Mononuclear cell (primary cell): ENCODE data around the gene KCNJ10. TPM values are rescaled to one million over a fixed set of nuclear protein-coding genes. Genes with fewer than 3 reads are reported as not detected.
"Not testable (repeated sequence)": the region's sequence is repeated elsewhere in the genome, so short reads cannot be mapped to it uniquely, and the experiment has no call there.

Source experiments
- H3K27me3 ChIP-seq: 2 replicates; pipeline ENCODE4 v1.6.0; 2011; ENCODE audit warnings: low read length, control low read depth; ENCODE audit not compliant: insufficient read depth
- H3K4me1 ChIP-seq: 2 replicates; pipeline ENCODE4 v1.5.1; 2011; ENCODE audit warnings: mild to moderate bottlenecking, low read length, control low read depth; ENCODE audit not compliant: insufficient read depth
- H3K4me3 ChIP-seq: 2 replicates; pipeline ENCODE4 v1.5.1; 2011; ENCODE audit warnings: mild to moderate bottlenecking, low read length, moderate library complexity
- H3K9me3 ChIP-seq: 2 replicates; pipeline ENCODE4 v1.5.1; 2011; ENCODE audit warnings: low read depth, mild to moderate bottlenecking, control low read depth, low read length
- total RNA-seq: library from RNA; depleted of rRNA; stranded (reverse); fragments of >200 nt; gene quantifications from one replicate; pipeline ENCODE4 v1.2.3, GENCODE V29; 2012

The KCNJ10 gene
- not detected for total RNA-seq

DNA sequence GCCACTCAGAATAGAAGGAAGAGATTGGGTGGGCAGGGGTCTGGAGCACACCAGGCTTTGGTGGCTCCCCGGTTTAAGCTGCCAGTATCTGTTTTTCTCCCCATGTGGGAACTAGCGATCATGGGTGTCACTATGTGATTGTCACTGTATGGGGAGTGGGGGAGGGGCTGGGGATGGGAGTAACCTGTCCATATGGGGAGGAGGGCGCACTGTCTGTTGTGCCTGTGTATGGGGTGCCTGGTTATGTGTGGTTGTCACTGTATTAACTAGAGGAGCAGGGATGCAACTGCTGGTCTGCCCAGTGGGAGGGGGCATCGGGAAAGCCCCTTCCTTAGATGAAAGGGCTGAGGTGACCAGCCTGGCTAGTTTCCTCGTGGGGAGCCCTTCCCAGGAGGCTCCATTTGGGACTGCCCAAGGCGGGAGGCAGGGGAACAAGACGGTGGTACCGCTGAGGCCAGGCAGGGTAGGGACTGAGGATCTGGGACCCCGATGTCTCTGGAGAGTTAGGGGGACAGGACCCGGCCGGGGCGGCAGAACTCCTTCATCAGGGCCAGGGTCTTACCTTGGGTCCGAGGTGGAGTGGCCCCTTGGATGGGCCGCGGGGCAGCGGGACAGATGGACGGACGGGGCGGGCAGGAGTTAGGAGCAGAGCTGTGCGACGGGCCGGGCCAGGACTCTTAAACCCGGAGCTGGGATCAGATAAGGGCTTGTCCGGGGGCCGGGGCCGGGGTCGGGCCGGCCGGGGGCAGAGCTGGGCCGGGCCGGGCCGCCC is at the start of gene KCNJ10:
TSS of gene KCNJ10 (minus strand) at position 701 of the 772 bp plus-strand sequence. CDS start 27,628 bp downstream, outside the sequence.
- Histone ChIP-seq H3K27me3 (peaks cover 29% of the 10 kb centered on the region), H3K9me3 (no peaks in the 10 kb centered on the region), H3K4me3 (peak within 1 kb of the TSS; percentile 39), H3K4me1 (peaks cover 10% of the 10 kb centered on the region)

DNA sequence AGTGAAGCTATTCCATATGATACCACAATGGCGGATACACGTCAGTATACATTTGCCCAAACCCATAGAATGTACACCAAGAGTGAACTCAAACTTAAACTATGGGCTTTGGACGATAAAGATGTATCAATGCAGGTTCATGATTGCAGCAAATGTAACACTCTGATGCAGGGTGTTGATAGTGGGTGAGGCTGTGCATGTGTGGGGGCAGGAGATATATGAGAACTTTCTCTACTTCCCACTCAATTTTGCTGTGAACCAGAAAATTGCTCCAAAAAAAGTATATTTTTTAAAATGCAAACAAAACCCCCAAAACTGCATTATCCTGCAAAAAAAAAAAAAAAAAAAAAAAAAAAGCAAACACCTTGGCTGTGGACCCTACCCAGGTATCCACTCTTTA is 49.0 kb upstream of the KCNJ10 start:
- Histone ChIP-seq H3K4me1 (peaks cover 4% of the 10 kb centered on the region), H3K9me3 (no peaks in the 10 kb centered on the region), H3K4me3 (no peak overlapping the region), H3K27me3 (no peaks in the 10 kb centered on the region)

DNA sequence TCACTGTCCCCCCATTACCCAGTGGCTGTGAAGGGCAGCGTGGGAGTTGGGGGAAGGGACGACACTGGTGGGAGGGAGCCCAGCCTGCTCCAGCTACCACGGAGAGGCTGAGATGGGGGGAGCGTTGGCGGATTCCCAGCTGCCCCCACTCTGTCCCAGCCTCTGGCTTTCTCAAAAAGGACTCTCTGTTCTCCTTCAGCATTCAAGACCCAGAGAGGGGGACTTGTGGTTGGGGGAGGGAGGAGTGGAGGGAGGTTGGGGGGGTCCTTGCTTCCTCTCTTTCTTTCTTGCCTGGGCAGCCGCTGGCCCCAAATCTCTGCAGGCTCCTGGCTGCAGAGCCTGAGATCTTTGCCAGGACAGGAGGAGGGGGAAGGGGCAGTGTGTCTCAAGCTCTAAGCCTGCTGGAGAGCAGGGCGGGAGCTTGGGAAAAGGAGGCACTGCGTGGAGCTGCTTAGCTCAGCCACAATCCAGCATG is 47.8 kb upstream of the KCNJ10 start:
- no peak overlapping the region for H3K4me3 ChIP-seq
- no peaks in the 10 kb centered on the region for H3K27me3 ChIP-seq
- H3K9me3 ChIP-seq, result no peaks in the 10 kb centered on the region
- peaks cover 4% of the 10 kb centered on the region for H3K4me1 ChIP-seq

DNA sequence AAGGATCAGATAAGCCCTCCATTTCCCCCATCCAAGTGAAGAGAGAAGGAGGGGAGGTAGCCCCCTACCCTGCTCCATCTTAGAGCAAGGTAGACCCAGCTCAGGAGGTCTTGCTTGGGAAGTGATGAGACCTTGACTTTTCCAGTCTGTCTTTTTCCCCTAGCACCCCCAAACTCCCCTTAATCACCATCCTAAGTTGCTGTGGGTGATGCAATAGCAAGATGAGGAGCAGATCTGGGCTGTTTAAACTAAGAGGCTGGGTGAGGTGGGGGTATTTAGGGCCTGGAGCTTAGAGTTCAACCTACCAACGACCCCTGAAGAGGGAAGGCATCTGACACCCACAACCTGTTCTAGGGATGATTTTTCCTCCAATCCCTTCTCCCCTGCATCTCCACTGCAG is 47.3 kb upstream of the KCNJ10 start:
- H3K4me1 ChIP-seq, result peaks cover 4% of the 10 kb centered on the region
- no peak overlapping the region for H3K4me3 ChIP-seq
- no peaks in the 10 kb centered on the region for H3K9me3 ChIP-seq
- H3K27me3 ChIP-seq, result no peaks in the 10 kb centered on the region

DNA sequence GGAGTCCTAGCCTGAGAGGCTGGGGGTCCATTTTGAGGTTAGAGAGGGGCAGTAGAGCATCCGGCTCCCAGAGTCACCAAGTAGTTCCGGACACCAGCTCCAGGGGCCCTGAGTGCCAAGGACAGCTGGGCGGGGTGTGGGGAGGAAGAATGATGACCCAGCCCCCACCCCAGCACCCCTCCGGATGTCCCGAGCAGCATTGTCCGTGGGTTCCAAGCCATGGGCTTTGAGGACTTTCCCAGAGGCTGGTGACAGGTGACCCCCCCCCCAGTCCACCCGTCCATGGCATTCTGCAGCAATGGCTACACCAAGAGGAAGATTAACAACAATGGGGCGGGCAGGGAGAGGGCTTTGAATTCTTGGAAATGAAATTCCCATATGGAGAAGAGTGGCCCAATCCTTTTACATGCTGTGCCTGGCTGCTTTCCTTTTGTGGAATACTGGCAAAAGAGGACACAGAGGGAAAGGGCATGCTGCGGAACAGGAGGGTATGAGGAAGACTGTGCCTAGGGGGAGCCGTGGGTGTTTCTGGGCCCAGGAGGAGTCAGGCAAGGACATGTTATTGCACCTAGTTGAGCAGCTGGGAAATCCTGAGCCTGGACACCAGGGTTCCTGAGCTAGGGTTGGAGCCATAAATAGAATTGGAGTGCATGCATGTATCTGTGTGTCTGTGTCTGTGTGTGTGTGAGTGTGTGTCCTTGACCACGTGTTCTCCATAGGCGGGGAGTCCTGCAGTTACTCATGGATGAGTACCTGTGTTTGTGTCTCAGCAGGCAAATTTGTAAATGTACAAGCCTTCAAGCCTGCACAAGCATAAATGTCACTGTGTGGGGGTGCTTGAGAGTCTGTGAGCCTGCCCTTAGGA is 46.6 kb upstream of the KCNJ10 start:
- no peak overlapping the region for H3K4me3 ChIP-seq
- H3K27me3 ChIP-seq, result no peaks in the 10 kb centered on the region
- H3K4me1 ChIP-seq, result peaks cover 4% of the 10 kb centered on the region
- H3K9me3 ChIP-seq, result no peaks in the 10 kb centered on the region

DNA sequence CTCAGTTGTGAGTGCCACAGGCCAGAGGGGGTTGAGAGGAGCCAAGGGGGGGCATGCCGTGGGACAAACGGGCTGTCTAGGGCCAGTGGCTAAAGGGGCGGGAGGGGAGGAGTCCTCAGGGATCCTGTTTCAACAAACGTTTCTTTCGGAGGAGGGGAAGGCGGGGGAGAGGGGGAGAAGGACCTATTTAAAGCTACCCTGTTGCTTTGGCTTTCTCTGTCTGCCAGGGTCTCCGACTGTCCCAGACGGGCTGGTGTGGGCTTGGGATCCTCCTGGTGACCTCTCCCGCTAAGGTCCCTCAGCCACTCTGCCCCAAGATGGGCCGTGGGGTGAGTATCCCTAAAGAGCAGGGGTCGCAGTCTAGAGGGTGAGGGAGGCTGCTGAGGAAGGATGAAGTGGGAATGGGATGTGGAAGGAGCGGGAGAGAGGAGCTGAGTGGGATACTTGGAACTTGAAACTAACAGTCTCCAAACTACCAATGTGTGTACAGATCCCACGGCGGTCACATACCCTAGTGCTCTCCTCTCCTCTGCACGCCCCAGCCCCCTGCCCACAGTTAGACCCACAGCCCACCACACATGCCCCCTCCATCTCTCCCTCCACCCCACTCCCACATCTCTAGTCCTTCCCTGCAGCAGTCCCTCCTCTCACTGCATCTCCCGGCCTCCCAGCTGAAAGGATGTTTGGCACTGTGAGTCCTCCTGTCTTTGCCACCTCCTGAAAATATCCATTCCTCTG is 45.8 kb upstream of the KCNJ10 start, which contains the start of gene ATP1A2:
TSS of gene ATP1A2 (plus strand) at position 215 of the 738 bp plus-strand sequence. CDS start at position 318, 103 bp downstream.
- H3K4me1 ChIP-seq, result peaks cover 4% of the 10 kb centered on the region

DNA sequence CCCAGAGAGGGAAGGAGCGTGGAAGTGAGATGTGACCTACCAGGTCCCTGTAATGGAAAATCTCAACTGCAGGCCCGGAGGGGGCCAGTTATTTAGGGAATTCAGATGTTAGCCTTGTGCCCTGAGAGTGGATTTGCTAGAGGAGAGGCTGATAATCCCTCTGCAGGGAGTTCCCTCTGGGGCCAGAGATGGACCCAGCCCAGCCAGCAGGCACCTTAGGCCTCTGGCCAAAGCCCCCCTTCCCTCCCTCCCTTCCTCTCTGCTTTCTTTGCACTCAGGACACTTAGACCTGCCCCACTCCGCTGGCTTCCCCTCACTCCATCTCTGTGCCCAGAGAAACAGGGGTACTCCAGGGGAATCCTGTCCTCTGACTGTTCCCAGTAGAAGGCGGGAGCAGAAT is 44.1 kb upstream of the KCNJ10 start:
- Histone ChIP-seq H3K9me3 (no peaks in the 10 kb centered on the region), H3K27me3 (peaks cover 2% of the 10 kb centered on the region), H3K4me1 (no peaks in the 10 kb centered on the region), H3K4me3 (no peak overlapping the region)

More for the DNA sequence above, 45.8 kb upstream of the KCNJ10 start, which contains the start of gene ATP1A2:
- H3K4me3 ChIP-seq, result no peak within 1 kb of the TSS
- H3K9me3 ChIP-seq, result no peaks in the 10 kb centered on the region
- no peaks in the 10 kb centered on the region for H3K27me3 ChIP-seq

DNA sequence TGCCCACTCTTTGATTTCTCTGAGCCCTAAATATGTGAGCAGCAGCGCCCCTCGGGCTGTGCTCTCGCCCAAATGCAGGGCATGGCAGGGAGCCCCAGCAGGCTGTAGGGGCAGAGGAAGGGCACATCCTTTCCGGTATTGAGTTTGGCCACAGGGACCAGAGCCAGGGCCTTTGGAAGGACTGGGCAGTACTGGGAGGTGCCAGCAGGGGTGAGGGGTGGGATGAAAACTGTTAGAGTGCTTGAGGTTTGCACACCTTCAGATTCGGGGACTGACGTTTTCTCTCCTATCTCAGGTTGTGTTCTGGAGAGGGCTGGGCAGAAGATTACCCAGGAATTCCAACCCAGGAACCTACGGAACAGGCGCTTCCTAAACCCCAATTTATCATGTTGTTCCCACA is 43.4 kb upstream of the KCNJ10 start:
- H3K4me1 ChIP-seq, result no peaks in the 10 kb centered on the region

DNA sequence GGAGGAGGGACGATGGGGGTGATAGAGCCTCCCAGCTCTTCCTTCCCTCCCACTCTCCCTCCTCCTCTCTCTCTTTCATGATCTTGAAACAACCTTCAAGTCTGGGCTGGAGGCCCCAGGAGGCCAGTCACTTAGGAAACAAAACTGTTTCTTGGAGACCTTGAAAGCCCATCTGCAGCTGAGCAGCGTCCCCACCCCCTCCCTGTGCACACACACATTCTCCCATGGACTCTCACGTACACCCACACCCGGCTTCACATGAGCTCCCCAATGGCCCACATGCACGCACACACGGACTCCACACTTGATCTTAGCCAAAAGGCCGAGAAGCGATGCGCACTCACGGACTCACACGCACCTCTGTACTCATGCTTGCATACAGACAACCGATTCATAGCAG is 42.4 kb upstream of the KCNJ10 start:
- Histone ChIP-seq H3K27me3 (peaks cover 2% of the 10 kb centered on the region), H3K9me3 (no peaks in the 10 kb centered on the region), H3K4me3 (no peak overlapping the region), H3K4me1 (no peaks in the 10 kb centered on the region)

More for the DNA sequence above, 43.4 kb upstream of the KCNJ10 start:
- H3K27me3 ChIP-seq, result peaks cover 2% of the 10 kb centered on the region
- H3K9me3 ChIP-seq, result no peaks in the 10 kb centered on the region
- H3K4me3 ChIP-seq, result no peak overlapping the region

DNA sequence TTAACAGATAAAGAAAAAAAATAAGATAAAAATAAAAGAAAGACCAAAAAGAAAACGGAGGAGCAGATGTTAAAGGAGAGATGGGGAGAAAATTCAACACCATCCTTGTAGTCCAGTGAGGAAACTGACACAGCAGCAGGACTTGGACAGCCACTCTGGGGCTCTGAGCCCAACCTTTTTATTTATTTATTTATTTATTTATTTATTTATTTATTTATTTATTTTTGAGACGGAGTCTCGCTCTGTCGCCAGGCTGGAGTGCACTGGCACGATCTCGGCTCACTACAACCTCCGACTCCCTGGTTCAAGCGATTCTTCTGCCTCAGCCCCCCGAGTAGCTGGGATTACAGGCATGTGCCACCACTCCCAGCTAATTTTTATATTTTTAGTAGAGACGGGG is 41.5 kb upstream of the KCNJ10 start:
- H3K4me1 ChIP-seq, H3K27me3 ChIP-seq, H3K9me3 ChIP-seq, H3K4me3 ChIP-seq: not testable (repeated sequence)

DNA sequence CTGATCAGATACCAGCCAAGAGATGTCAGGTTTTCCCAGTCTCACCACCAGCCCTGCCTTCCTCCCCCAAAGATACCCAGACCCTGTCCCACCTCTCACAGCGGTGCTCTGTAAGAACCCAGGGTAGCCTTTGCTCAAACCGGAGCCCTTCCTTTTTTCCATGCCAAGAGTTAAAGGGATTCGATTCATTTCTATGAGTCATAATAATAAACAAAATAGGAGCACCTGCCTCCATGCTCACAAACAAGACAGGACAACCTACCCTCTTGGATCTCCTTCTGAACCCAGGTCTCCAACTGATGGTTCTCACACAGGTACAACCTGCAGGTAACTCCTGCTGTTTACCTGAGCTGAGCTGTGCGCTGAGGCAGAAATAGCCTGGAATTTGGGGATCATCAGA is 39.7 kb upstream of the KCNJ10 start:
- peaks cover 2% of the 10 kb centered on the region for H3K27me3 ChIP-seq
- H3K4me3 ChIP-seq, result no peak overlapping the region
- peaks cover 9% of the 10 kb centered on the region for H3K4me1 ChIP-seq
- no peaks in the 10 kb centered on the region for H3K9me3 ChIP-seq

DNA sequence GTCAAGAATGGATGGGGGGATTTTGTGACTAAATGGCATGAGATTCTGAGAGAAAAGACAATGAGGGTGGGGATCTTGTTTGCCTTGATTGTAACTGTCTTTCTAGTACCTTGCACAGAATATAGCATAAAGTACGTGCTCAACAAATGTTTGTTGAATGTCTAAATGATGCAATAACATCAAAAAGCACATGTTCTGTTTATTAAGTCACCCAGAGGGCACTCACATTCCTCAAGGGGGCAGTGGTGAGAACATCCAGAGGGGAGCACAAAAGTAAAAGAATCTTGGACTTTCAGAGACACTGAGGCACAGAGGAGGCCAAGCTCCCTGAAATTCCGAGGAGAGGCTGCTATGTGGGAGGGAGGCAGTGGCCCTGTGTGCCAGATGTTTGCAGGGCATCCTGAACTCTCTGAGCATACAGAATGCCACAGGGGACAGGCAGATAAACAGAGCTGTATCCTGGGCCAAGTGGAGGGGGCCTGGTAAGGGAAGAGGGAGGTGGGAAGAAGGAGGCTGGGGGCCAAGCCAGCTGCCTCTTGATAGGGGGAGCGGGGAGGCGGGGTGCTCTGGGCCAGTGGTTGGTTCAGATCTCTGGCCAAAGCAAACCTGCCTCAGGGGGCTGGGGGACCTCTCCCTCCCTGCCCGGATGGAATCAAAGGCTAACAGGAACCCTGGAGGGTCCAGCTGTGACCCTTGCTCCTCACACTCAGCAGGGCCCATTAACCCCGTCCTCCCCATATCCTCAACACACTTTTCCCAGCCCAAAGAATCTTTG is 39.1 kb upstream of the KCNJ10 start:
- no peaks in the 10 kb centered on the region for H3K9me3 ChIP-seq
- H3K4me3 ChIP-seq, result no peak overlapping the region
- H3K4me1 ChIP-seq, result peaks cover 15% of the 10 kb centered on the region
- peaks cover 2% of the 10 kb centered on the region for H3K27me3 ChIP-seq

DNA sequence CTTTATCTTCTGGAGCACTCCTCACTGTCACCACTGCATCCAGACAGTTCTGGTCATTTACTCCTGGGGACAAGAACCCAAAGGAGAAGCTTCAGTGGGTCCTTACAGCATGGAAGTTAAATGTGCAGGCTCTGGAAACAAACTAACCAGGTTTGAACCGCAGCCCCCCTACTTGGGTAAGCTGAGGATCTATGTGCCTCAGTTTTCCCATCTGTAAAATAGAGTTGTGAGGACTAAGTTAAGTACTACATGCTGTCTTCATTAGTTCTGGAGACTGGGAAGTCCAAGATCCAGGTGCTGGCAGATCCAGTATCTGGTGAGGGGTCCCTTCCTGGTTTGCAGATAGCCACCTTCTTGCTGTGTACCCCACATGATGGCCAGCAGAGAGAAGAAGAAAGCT is 37.6 kb upstream of the KCNJ10 start:
- Histone ChIP-seq H3K9me3 (no peaks in the 10 kb centered on the region), H3K27me3 (peaks cover 2% of the 10 kb centered on the region), H3K4me1 (peaks cover 29% of the 10 kb centered on the region), H3K4me3 (no peak overlapping the region)

DNA sequence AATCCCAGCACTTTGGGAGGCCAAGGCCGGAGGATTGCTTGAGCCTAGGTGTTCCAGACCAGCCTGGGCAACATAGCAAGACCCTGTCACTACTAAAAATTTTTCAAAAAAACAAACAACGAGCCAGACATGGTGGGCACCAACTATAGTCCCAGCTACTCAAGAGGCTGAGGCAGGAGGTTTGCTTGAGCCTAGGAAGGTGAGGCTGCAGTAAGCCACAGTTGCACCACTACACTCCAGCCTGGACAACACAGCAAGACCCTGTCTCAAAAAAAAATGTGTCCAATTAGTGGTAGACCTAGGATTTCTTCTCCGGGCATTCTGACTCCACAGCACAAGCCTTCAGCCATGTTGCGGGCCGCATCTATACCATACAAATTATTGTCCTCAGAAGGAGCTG is 35.2 kb upstream of the KCNJ10 start:
- no peak overlapping the region for H3K4me3 ChIP-seq
- peaks cover 2% of the 10 kb centered on the region for H3K27me3 ChIP-seq
- no peaks in the 10 kb centered on the region for H3K9me3 ChIP-seq
- peaks cover 49% of the 10 kb centered on the region for H3K4me1 ChIP-seq
